ENCODE data around the gene CMTM7.
"Not testable (repeated sequence)": the region's sequence is repeated elsewhere in the genome, so short reads cannot be mapped to it uniquely, and the experiment has no call there.

The CMTM7 gene

DNA sequence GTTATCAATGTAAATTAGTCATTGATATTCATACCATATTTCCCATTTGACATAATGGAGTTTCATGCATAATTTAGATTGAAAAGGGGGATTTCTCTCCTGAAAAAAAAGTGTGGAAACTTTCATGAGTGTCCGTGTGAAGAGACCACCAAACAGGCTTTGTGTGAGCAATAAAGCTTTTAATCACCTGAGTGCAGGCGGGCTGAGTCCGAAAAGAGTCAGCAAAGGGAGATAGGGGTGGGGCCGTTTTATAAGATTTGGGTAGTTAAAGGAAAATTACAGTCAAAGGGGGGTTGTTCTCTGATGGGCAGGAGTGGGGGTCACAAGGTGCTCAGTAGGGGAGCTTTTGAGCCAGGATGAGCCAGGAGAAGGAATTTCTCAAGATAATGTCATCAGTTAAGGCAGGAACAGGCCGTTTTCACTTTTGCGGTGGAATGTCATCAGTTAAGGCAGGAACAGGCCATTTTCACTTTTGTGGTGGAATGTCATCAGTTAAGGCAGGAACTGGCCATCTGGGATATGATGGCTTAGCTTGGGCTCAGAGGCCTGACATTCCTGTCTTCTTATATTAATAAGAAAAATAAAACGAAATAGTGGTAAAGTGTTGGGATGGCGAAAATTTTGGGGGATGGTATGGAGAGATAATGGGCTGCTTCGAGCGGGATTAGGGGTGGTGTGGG is 69.3 kb downstream of the CMTM7 start:
- DNase-seq = not testable (repeated sequence)

DNA sequence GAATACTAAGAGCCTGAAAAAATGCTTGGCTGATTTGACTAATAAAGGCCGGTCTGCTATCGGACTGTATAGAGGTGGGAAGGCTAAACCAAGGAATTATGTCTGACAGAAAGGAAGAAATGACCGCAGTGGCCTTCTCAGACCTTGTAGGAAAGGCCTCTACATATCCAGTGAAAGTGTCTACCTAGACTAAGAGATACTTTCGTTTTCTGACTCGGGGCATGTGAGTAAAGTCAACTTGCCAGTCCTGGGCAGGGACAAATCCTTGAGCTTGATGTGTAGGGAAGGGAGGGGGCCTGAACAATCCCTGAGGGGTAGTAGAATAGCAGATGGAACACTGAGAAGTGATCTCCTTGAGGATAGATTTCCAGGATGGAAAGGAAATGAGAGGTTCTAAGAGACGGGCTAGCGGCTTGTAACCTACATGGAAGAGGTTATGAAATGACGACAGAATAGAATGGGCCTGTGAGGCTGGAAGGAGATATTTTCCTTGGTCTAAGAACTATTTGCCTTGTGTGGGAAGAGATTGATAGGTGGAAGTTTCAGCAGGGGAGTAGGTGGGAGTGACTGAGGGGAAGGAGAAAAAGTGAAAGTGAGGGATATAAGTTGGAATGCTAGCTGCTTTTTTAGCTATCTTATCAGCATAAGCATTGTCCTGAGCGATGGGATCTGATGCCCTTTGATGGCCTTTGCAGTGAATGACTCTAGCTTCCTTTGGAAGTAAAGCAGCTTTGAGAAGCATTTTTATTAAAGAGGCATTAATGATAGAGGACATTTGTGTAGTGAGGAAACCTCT is 70.7 kb downstream of the CMTM7 start:
- DNase-seq = not testable (repeated sequence)

DNA sequence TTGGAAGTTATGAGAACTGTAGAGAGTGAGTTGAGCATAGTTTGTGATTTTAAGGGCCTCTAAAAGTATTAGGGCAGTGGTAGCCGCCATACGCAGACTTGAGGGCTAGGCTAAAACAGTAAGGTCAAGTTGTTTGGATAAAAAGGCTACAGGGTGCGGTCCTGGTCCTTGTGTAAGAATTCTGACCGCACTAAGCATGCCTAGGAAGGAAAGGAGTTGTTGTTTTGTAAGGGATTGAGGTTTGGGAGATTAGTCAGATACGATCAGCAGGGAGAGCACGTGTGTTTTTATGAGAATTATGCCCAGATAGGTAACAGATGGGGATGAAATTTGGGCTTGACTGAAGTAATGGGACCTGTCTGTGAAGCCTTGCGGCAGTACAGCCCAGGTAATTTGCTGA is 71.8 kb downstream of the CMTM7 start:
- not testable (repeated sequence) for DNase-seq

DNA sequence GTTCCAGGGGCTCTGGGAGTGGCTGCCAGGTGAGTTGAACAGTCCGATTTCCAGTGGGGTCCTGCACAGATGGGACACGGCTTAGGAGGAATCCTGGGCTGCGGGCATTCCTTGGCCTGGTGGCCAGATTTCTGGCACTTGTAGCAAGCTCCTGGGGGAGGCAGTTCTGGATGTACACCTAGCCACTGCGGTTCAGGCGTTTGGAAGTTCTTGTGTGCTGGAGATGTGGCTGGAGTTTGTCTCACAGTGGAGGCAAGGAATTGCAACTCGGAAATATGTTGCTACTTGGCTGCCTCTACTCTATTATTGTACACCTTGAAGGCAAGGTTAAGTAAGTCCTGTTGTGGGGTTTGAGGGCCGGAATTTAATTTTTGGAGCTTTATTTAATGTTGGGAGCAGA is 73.1 kb downstream of the CMTM7 start:
- not testable (repeated sequence) for DNase-seq

DNA sequence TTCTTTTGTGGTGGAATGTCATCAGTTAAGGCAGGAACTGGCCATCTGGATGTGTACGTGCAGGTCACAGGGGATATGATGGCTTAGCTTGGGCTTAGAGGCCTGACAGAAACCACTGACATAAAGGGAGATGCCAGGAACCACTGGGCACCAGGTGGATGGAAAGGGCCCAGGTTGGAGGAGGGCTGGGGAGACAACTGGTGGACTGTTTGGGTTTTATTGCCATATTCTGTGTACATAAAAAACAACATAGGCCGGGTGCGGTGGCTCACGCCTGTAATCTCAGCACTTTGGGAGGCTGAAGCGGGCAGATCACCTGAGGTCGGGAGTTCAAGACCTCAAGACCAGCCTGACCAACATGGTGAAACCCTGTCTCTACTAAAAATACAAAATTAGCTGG is 75.2 kb downstream of the CMTM7 start:
- not testable (repeated sequence) for DNase-seq

DNA sequence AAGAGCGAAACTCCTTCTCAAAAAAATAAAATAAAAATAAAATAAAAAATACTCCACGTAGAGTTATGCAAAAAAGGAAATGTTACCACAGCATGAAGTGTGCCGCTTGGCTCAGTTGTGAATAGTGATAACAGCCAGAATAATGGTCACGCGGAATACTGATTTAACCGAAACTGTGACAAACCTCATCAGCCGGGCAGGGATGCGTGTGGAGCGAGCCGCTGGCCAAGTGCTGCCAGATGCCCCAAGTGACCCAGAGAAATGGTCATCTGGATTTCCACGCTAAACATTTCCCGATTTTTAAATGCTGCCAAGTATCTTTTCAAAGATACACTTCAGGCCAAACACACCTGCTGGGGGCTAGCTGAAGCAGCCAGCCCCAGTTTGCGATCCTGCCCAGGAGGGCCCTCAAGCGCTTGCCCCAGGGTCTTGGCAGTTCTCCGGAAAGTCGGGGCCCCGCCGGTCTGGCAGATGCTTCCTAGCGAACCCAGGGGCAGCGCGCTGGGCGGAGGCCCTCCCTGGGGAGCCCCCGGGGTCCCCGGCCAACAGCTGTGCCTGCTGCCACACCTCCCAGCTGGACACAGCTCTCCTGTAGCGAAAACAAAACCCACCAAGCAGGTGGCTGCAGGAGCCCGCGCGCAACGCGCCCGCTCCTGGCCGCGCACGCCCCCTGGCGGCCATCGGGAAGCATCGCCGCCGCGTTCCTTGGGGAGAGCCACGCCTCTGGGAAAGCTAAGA is 75.8 kb downstream of the CMTM7 start:
- peak; percentile 94 for DNase-seq

DNA sequence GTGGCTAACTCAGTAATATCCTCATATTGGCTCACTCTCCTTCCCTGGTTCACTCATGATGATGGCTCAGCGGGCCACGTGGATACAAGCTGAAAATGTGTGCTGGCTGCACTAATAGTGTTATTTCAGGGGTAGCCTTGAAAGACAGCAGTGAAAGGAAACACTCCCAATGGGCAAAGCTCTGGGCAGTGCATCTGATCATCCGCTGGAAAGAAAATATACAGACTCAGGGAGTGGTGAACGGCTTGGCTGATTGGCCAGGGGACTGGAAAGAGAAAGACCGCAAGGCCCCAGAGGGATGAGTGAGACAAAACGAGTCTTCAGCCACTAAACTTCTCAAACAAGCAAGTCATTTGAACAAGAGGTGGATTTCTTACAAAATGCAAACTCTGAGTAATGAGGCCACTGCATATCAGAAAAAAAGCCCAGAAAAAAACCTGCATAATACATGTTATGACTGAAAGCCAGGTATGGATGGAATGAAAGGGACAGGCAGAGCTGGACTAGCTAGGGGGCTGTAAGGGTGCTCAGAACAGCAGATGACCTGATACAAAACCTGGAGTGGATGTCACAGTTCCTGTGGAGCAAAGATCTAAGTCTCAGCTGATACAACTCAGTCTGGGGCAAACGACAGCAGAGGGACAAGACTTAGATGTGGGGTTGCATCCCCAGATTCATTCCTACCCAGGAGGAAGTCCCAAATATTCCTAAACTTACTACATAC is 77.7 kb downstream of the CMTM7 start:
- no peak for DNase-seq

DNA sequence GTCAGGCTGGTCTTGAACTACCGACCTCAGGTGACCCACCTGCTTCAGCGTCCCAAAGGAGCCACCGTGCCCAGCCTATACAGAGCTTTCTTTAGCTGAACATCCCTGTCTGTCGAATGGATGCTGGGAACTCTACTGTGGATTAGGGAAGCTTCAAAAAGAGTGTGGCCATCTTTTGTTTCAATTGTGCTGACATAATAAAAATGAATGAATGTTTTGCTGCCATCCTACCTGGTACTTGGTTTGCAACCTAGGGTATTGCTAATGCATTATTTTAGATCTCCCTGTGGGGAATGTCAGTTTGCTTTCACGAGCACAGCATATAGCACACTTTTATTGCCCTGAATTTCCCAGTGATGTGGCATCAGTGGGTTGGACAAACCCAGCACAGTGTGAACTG is 78.7 kb downstream of the CMTM7 start:
- no peak for DNase-seq

DNA sequence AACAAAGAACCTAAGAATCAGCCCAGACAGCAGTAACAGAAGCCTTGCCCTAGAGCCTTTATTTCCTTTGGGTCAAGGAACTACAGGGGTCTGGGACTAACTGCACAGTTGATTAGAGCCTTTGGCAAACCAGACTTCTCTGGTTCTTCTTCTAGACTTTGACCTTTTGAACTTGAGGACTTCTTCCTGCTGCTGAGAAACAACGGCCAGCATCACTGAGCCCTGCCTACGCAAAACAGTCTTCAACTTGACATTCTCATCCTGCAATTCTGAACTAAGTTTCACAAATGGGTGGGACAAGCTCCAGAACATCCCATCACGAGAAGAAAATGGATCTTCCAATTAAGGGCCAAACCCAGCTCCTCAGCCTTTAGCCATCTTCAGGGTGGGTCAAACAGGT is 79.6 kb downstream of the CMTM7 start:
- no peak for DNase-seq

DNA sequence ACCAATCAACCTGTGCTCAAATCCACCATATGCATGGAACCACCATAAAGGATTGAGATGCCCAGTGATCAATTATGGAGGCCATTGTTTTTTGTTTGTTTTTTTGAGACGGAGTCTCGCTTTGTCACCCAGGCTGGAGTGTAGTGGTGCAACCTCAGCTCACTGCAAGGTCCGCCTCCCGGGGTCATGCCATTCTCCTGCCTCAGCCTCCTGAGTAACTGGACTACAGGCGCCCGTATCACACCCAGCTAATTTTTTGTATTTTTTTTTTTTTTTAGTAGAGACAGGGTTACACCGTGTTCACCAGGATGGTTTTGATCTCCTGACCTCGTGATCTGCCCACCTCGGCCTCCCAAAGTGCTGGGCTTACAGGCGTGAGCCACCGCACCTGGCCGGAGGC is 80.5 kb downstream of the CMTM7 start:
- not testable (repeated sequence) for DNase-seq

DNA sequence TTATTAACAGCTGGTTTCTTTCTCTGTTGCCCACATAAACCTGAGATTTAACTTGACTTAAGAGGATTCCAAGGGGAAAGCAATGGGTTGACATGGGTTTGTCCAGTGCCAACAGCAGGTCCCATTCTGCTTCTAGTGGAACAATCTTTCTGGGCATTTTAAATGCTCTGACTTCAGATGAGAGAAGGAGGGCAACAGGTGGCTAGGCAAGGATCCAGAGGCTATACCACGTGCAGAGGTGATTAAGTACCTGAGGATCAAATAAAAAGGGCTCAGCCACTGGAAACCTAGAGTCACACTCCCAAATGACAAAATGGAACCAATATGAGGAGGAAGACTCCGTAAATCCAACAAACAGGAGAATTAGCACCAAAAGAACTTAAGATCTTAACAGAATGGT is 82.5 kb downstream of the CMTM7 start:
- DNase-seq = no peak

DNA sequence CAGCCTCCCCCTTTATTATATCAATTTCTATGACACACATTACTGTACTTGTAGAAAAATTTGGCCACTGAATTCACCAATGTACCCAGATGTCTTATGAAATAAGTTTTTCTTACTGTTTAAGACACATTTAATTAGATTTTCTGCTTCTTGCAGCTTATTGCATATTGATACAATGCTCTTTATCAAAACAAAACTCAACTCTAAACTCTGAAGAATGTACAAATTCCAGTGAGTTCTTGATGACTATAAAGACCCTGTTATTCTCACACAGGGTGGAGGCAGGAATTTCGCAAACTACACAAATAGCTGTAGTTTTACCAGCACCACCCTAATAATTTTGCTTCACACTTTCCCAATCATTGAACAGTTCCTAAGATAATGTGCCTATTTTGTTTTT is 89.0 kb downstream of the CMTM7 start:
- no peak for DNase-seq

DNA sequence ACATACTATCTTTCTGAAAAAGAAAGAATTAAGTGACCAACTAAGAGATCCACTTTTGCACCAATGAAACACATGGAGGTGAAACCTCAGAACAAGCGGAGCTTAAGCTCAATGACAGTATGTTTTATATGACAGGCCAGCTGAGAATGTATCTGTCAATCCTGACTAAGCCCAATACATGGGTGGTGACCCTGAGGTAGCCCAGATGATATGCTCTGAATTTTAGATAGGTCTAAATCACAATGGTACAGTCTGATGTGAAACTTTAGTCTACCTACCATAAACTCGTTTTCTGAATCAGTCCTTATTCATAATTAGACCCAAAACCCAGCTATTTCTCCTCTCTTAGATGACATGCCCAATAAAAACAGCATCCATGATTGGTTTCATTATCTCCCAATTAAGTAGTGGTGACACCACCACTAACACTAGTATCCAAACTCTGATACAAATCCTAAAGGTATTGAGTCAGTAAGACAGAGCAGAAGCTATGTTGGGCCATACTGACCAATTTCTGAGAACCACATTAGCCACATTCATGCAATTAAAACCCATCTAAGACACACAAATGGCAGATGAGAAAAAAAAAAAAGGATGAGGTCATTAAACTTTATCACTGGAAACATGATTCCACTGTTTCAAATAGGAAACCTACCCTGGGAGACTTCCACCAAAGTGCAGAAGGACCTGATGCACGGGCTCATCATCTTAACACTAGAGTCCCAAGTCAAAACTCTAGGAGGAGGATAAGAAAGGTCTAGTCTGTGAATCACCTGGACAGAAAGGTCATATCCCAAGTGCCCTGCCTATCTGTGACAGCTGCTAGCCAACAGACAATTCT is 90.4 kb downstream of the CMTM7 start:
- no peak for DNase-seq

DNA sequence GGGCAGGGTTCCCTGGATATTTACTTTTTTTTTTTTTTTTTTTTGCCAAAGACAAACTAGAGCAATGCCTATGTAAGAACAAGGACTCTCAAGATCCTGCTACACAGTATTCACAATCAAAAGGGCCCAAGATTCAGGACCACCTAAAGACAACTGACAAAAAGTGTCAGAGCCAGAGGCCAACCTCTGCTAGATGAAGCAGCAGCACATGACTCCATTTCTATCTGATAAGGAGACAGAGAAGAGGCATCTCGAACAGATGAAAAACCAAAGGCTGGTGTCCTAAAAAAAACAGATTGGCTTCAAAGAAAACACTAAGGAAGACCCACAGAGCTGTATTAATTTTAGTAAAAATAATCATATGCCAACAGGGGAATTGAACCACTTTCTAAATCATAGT is 91.0 kb downstream of the CMTM7 start:
- no peak for DNase-seq

DNA sequence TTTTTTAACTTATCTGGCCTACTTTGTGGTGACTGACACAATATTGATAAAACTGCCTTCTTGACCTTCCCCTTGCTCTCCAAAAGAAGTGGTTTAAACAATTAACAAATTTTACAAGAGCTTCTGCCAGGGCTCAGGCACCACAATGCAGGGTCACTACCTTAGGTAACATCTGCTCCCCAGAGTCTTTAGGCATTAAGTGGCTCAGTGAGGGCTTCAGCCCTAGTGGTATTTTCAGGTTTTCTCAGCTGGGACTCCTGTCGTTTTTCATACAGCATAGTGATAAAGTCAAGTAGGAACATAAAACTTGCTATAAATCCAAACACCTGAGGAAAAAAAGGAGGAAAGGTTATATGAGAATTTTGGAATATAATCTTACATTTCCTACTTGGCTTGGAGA is 92.1 kb downstream of the CMTM7 start:
- DNase-seq = no peak

DNA sequence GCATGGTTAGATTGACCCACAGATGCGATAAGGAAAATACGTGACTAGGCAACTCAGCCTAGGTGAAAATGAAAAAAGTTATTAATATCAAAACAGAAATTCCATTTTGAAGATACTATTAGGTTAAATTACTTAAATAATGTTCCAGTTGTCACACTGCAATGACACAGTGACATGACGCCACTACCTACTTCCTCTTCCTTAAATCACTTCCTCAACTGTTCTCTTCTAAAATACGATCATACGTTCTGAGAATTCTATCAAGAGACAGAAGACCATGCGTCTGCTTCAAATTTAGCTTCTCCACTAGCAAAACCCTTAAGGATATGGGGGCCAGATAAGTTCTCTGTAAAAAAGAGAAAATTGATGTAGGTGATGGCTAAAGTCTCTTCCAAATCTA is 92.8 kb downstream of the CMTM7 start:
- DNase-seq = no peak

DNA sequence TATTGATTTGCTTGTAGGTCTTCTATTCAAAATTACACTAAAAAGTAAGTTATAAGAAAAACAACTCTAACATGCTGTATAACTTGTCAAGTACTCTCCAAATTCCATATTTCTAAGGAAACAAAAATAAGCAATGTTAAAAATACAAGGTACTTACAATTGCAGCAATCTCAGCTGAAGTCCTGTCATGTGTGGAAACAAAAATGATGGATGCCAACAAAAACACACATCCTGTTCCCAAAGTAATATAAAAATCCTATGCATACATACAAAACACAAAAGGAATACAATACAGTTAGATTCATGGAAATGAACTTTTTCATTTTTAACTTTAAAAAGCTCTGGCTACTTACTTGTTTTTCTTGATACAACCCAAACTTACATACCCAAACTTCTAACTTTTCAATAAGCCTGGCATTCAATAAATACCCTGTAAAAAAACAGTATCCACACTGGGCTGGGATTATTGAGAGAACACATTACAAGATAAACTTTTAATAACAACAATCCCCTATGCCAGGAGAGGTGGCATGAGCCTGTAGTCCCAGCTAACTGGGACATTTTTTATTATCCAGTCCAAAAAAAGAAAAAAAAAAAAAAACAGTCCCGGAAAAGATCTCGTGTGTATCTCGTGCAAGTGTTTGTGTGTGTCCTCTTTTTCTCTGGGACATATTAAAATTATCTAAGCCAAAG is 96.3 kb downstream of the CMTM7 start:
- DNase-seq = no peak

DNA sequence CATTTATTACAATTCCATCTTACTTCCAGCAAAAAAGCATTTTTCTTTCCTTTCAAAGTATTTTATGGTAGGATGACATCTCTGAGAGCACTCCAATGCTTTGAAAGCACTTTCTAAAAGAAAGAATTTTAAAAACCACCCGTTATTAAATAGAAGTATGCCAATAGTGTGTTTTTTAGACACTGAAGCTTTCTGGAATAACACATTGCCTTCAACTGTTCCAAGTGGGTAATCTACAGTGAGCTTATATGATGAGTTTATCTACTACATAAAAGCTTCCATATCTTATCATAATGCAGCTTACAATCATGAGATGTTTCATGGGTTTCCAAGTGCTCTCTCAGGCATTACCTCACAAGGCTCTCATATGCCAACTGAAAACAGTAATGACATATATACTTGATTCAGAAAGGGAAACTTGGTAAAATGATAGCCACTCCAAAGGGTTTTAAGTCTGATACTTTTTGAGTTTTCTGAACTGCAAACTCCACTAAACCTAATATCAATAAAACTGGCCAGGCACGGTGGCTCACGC is 96.9 kb downstream of the CMTM7 start:
- DNase-seq = no peak

DNA sequence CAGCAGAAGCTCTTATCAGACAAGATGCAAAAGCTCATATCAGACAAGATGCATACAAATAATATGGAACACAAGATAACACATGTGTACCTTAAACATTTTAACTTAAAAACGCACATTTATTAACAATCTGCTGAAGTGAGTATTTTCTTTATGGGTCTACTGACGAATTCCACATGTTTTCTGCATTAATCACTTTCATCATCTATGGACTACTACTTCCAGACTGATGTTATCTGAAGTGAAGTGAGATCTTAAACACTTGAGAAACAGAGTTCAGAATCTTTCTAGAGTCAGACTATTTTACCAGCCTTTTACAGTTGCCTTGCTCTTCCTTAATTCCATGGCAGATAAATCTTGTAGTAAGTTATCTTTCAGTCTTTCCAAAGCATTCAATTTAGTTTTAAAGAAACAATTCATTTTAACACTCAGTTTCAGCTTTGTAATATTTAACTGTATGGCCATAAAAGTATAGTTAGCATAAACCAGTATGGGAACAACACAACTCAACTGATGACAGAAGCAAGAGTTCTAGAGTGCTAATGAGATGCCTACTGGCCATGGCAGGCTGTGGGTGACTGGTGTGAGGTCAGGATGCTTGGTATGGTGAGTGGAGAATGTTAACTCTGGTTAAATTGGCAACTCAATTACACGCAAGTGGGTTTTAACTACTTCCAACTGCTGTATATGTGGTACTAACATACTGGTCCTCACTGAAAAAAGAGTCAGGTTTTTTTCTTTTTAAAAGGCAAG is 101.2 kb downstream of the CMTM7 start:
- no peak for DNase-seq

Data from 8988T (cell line).